ENCODE data around the gene KRTAP1-4. TPM values are rescaled to one million over a fixed set of nuclear protein-coding genes. Genes with fewer than 3 reads are reported as not detected.

KRTAP1-4 gene
- total and polyA plus RNA-seq, 2 of the 4 experiments (the other 2 are of a cell fraction): not detected

DNA sequence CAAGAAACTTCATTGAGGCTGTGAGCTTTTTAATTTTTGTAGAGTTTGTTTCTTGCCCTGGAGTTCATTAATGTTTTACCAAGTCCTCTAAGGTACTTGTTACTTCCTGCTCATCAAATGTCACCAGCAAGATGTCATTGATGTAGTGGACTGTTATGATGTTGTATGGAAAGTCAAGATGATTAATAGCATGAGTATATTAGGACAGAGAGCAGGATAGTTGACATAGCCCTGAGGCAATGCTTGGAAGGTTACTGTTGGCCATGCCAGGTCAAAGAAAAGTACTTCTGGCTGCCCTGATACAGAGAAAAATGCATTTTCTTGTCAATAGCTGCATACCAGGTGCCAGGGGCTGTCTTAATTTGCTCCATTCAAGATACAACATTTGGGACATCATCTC lies 9.7 kb downstream of the KRTAP1-4 start:
- no peak overlapping the region for H2BK15ac ChIP-seq (ENCODE audit: low read depth, low read length)
- TF ChIP-seq RFX5 (IDR thresholded peaks at IDR 0.05; ENCODE audit: low read depth, low read length) (no peak), BHLHE40 (IDR thresholded peaks at IDR 0.05; ENCODE audit: low read depth, low read length) (no peak), MAZ (IDR thresholded peaks at IDR 0.05; ENCODE audit: borderline replicate concordance, low read depth, low read length) (no peak), RAD21 (IDR thresholded peaks at IDR 0.05; ENCODE audit: low read length) (no peak), CEBPB (IDR thresholded peaks at IDR 0.05; ENCODE audit: low read depth, low read length) (no peak), FOS (IDR thresholded peaks at IDR 0.05; ENCODE audit: low read depth, low read length) (no peak), NFE2L2 (IDR thresholded peaks at IDR 0.05; ENCODE audit: low read depth, low read length) (no peak), MAFK (IDR thresholded peaks at IDR 0.05; ENCODE audit: low read depth, low read length) (no peak), CHD1 (IDR thresholded peaks at IDR 0.05; ENCODE audit: low read depth, low read length) (no peak), POLR2A (IDR thresholded peaks at IDR 0.05; ENCODE audit: low read depth, low read length) (no peak), SMC3 (IDR thresholded peaks at IDR 0.05; ENCODE audit: low read depth, low read length) (no peak), RCOR1 (IDR thresholded peaks at IDR 0.05; ENCODE audit: insufficient replicate concordance, low read length) (no peak), MXI1 (IDR thresholded peaks at IDR 0.05; ENCODE audit: borderline replicate concordance, low read depth, low read length) (no peak)
- TF ChIP-seq, protein P1, sequence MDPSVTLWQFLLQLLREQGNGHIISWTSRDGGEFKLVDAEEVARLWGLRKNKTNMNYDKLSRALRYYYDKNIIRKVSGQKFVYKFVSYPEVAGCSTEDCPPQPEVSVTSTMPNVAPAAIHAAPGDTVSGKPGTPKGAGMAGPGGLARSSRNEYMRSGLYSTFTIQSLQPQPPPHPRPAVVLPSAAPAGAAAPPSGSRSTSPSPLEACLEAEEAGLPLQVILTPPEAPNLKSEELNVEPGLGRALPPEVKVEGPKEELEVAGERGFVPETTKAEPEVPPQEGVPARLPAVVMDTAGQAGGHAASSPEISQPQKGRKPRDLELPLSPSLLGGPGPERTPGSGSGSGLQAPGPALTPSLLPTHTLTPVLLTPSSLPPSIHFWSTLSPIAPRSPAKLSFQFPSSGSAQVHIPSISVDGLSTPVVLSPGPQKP (IDR thresholded peaks at IDR 0.05; ENCODE audit: borderline replicate concordance, low read depth, low read length): no peak
- TF ChIP-seq, protein P2, sequence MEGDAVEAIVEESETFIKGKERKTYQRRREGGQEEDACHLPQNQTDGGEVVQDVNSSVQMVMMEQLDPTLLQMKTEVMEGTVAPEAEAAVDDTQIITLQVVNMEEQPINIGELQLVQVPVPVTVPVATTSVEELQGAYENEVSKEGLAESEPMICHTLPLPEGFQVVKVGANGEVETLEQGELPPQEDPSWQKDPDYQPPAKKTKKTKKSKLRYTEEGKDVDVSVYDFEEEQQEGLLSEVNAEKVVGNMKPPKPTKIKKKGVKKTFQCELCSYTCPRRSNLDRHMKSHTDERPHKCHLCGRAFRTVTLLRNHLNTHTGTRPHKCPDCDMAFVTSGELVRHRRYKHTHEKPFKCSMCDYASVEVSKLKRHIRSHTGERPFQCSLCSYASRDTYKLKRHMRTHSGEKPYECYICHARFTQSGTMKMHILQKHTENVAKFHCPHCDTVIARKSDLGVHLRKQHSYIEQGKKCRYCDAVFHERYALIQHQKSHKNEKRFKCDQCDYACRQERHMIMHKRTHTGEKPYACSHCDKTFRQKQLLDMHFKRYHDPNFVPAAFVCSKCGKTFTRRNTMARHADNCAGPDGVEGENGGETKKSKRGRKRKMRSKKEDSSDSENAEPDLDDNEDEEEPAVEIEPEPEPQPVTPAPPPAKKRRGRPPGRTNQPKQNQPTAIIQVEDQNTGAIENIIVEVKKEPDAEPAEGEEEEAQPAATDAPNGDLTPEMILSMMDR (conservative IDR thresholded peaks at IDR 0.05; ENCODE audit: low read depth, low read length): no peak
- TF ChIP-seq, protein P3, sequence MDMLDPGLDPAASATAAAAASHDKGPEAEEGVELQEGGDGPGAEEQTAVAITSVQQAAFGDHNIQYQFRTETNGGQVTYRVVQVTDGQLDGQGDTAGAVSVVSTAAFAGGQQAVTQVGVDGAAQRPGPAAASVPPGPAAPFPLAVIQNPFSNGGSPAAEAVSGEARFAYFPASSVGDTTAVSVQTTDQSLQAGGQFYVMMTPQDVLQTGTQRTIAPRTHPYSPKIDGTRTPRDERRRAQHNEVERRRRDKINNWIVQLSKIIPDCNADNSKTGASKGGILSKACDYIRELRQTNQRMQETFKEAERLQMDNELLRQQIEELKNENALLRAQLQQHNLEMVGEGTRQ (IDR thresholded peaks at IDR 0.05; ENCODE audit: low read depth, low read length): no peak
- H3K23ac ChIP-seq (ENCODE audit: low read depth, low read length): no peak overlapping the region
- intact Hi-C loops (cut with micrococcal nuclease) (no loop called here), in situ Hi-C loops (cut with MboI; ENCODE audit: low sequenced_read_pairs) (no loop called here), dilution Hi-C loops (cut with HindIII; ENCODE audit: low sequenced_read_pairs, unreplicated experiment) (no loop called here)
- H3K9me3 ChIP-seq (ENCODE audit: control insufficient read depth, insufficient read depth, low read length): no peaks in the 10 kb centered on the region; the same call in 1 of the 2 replicates
- no TSS peak for BruUV-seq (replicated peaks)
- H2AK5ac ChIP-seq (ENCODE audit: low read depth, low read length): no peak overlapping the region
- no peaks in the 10 kb centered on the region for H4K20me1 ChIP-seq (ENCODE audit: insufficient read depth, low read length)
- ATAC-seq (ENCODE audit: low read depth): no peak
- no peak overlapping the region for H3K56ac ChIP-seq (ENCODE audit: extremely low read depth, insufficient read depth, low read length)
- H2BK5ac ChIP-seq (ENCODE audit: low read depth, low read length, poor library complexity, severe bottlenecking): no peak overlapping the region
- no peaks in the 10 kb centered on the region for H3K79me1 ChIP-seq (ENCODE audit: low read depth in 1 of 2, low read length in 2 of 2)
- H3K14ac ChIP-seq (replicated peaks; ENCODE audit: low read depth, low read length): no peak overlapping the region
- no peak overlapping the region for H2BK120ac ChIP-seq (ENCODE audit: low read depth, low read length)
- no peak overlapping the region for H3K9ac ChIP-seq (ENCODE audit: low read depth, low read length)
- H2AFZ ChIP-seq (replicated peaks; ENCODE audit: low read length, poor library complexity): no peak overlapping the region
- no peaks in the 10 kb centered on the region for H3K36me3 ChIP-seq (ENCODE audit: control insufficient read depth, insufficient read depth, low read length)
- CTCF ChIA-PET: interaction anchor here (1.0 kb wide), 1 partner anchor 11 kb away, joined by 3 read pairs; no protein-coding TSS in a partner anchor
- H3K4me1 ChIP-seq (ENCODE audit: control insufficient read depth, insufficient read depth, low read length): no peaks in the 10 kb centered on the region
- H3K4ac ChIP-seq (ENCODE audit: low read depth, low read length): no peak overlapping the region
- H3K4me3 ChIP-seq (ENCODE audit: insufficient read depth, low read depth, low read length): no peak overlapping the region
- H3K9me1 ChIP-seq (ENCODE audit: insufficient read depth, low read length): no peaks in the 10 kb centered on the region
- no peak for DNase-seq
- H2BK20ac ChIP-seq (ENCODE audit: low read depth, low read length): no peak overlapping the region
- H2AK9ac ChIP-seq (replicated peaks; ENCODE audit: low read depth, low read length, poor library complexity): no peak overlapping the region
- H4K91ac ChIP-seq (ENCODE audit: insufficient read depth, low read depth, low read length): no peak overlapping the region
- no peak overlapping the region for H4K8ac ChIP-seq (ENCODE audit: low read depth in 2 of 2, low read length in 2 of 2)
- H3K27ac ChIP-seq (ENCODE audit: insufficient read depth, low read length): no peak overlapping the region
- no peak overlapping the region for H3K4me2 ChIP-seq (ENCODE audit: low read depth, low read length)
- no peak overlapping the region for H3K18ac ChIP-seq (ENCODE audit: low read depth, low read length)
- POLR2A ChIA-PET (ENCODE audit: unreplicated experiment): no interaction called here
- H4K5ac ChIP-seq (ENCODE audit: low read depth, low read length): no peak overlapping the region
- no peaks in the 10 kb centered on the region; the same call in 1 of the 2 replicates for H3K27me3 ChIP-seq (ENCODE audit: control insufficient read depth, insufficient read depth, low read length)

All from IMR-90 (cell line).